IPS-15b (cell line): ENCODE data around the gene CDC42.

Experiments used
- H3K27me3 ChIP-seq: one replicate; pipeline ENCODE4 v1.6.1; 2013; ENCODE audit warnings: low read length; ENCODE audit not compliant: control insufficient read depth, insufficient read depth
- H3K36me3 ChIP-seq: one replicate; pipeline ENCODE4 v1.6.1; 2013; ENCODE audit warnings: low read length; ENCODE audit not compliant: control insufficient read depth, insufficient read depth
- H3K4me1 ChIP-seq: one replicate; pipeline ENCODE4 v1.6.1; 2013; ENCODE audit warnings: mild to moderate bottlenecking, low read length; ENCODE audit not compliant: control insufficient read depth, insufficient read depth
- H3K4me3 ChIP-seq: one replicate; pipeline ENCODE4 v1.5.1; 2013; ENCODE audit warnings: low read depth, low read length
- H3K9ac ChIP-seq: one replicate; pipeline ENCODE4 v1.6.1; 2013; ENCODE audit warnings: low read depth, mild to moderate bottlenecking, low read length
- H3K9me3 ChIP-seq: one replicate; pipeline ENCODE4 v1.6.1; 2013; ENCODE audit warnings: mild to moderate bottlenecking, low read length; ENCODE audit not compliant: control insufficient read depth, insufficient read depth

The CDC42 gene

DNA sequence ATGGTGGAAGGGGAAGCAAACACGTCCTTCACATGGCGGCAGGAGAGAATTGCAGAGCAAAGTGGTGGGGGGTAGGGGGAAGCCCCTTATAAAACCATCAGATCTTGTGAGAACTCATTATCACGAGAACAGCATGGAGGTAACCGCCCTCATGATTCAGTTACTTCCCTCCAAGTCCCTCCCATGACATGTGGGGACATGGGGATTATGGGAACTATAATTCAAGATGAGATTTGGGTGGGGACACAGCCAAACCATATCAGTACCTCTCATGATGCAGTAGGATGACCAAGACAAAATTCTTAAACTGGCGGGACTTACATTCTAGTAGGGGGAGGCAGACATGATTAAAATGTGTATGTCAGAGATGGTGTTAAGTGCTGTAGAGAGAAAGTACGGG lies 51.6 kb downstream of the CDC42 start:
- Histone ChIP-seq H3K4me3 (no peak overlapping the region), H3K9me3 (no peaks in the 10 kb centered on the region), H3K27me3 (no peaks in the 10 kb centered on the region), H3K36me3 (peaks cover 12% of the 10 kb centered on the region), H3K4me1 (peaks cover 2% of the 10 kb centered on the region), H3K9ac (no peak overlapping the region)

DNA sequence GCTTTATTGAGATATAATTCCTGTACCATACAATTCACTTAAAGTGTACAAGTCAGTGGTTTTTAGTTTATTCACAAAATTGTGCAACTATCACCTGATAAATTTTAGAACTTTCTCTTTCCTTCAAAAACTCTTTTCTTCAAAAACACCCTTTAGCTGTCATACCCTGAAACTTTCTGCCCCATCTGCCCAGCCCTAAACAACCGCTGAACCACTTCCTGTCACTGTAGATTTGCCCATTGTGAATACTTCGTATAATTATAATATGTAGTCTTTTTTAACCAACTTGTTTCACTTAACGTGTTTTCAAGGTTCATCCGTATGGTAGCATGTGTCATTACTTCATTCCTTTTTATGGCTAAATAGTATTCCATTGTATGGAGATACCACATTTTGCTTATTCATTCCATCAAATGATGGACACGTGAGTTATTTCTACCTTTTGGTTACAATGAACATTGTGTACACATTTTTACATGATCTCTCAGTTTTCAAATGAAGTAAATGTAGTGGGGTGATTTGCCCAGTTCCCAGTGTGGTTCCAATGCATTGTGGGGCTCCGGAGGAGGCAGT lies 52.4 kb downstream of the CDC42 start:
- peaks cover 12% of the 10 kb centered on the region for H3K36me3 ChIP-seq
- peaks cover 2% of the 10 kb centered on the region for H3K4me1 ChIP-seq
- no peak overlapping the region for H3K4me3 ChIP-seq
- H3K27me3 ChIP-seq, result no peaks in the 10 kb centered on the region
- no peaks in the 10 kb centered on the region for H3K9me3 ChIP-seq
- no peak overlapping the region for H3K9ac ChIP-seq

GRCh38 chr1:22105611-22106207 lies 53.2 kb downstream of the CDC42 start:
- H3K9ac ChIP-seq, result no peak overlapping the region
- H3K4me3 ChIP-seq, result no peak overlapping the region
- H3K4me1 ChIP-seq, result no peaks in the 10 kb centered on the region
- H3K36me3 ChIP-seq, result peaks cover 7% of the 10 kb centered on the region
- H3K27me3 ChIP-seq, result no peaks in the 10 kb centered on the region
- no peaks in the 10 kb centered on the region for H3K9me3 ChIP-seq

GRCh38 chr1:22107126-22107525 lies 54.6 kb downstream of the CDC42 start:
- Histone ChIP-seq H3K27me3 (no peaks in the 10 kb centered on the region), H3K9ac (no peak overlapping the region), H3K36me3 (peaks cover 7% of the 10 kb centered on the region), H3K4me3 (no peak overlapping the region), H3K4me1 (no peaks in the 10 kb centered on the region), H3K9me3 (no peaks in the 10 kb centered on the region)

DNA sequence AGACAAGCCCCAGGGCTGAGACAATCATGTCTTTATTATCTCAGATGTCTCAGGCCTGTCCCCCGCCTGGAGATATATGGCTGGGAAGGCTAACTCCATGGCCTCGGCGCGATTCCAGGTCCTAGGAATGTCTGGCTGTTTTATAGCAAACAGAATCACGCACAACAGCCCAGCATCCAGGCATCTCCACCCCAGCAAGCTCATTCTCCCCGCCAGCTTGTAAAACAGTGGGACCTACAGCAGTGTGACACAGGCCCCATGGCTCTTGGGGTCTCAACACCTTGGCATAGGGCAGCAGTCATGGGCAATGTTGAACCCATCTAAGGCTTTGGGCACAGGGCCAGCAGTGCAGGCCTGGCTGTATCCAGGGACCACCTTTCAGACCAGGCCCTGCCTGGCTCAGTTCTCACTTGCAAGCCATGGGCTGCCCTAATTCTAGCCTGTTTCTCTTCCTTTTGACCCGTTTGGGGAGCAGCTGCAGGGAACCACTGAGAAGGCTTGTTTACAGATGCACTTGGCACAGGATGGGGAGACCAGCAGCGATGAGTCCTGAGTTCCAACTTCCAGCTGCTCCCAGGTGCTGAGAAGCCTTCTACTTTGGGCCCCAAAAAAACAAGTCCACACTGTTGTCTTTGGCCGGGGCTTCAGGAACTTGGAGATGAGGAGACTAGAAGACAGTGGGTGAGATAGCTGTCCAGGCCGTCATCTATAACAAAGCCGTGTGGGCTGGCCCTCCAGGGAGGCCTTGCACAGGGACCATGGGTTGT lies 56.0 kb downstream of the CDC42 start:
- Histone ChIP-seq H3K9me3 (no peaks in the 10 kb centered on the region), H3K36me3 (peaks cover 7% of the 10 kb centered on the region), H3K4me3 (no peak overlapping the region), H3K4me1 (no peaks in the 10 kb centered on the region), H3K9ac (no peak overlapping the region), H3K27me3 (no peaks in the 10 kb centered on the region)

GRCh38 chr1:22110016-22110415 lies 57.5 kb downstream of the CDC42 start:
- Histone ChIP-seq H3K4me3 (no peak overlapping the region), H3K36me3 (peaks cover 7% of the 10 kb centered on the region), H3K4me1 (peaks cover 2% of the 10 kb centered on the region), H3K27me3 (no peaks in the 10 kb centered on the region), H3K9ac (no peak overlapping the region), H3K9me3 (no peaks in the 10 kb centered on the region)

- H3K27me3 ChIP-seq, result no peaks in the 10 kb centered on the region
- no peak overlapping the region for H3K9ac ChIP-seq
- peaks cover 7% of the 10 kb centered on the region for H3K36me3 ChIP-seq
- H3K4me3 ChIP-seq, result no peak overlapping the region
- peaks cover 4% of the 10 kb centered on the region for H3K4me1 ChIP-seq
- no peaks in the 10 kb centered on the region for H3K9me3 ChIP-seq
These were observed 58.6 kb downstream of the CDC42 start for GRCh38 chr1:22111115-22111514.

DNA sequence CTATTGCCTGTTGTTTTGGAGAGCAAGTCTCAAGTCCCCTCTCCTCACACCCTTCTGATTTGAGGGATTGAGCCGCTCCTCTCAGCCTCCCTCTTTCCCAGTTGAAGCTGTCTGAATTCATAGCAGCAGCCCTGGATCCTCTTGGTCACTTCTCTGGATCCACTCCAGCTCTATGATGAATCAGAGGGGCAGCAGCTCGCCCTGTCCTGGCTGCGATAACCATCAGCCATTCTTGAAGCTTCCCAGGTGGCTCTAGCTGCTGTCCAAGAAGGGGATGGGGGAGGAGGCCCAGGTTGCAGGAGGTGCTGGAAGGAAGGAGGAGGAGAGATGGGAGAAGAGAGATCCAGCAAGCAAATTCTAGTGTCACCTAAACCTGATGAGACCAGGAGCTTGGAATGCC lies 59.1 kb downstream of the CDC42 start:
- H3K27me3 ChIP-seq, result no peaks in the 10 kb centered on the region
- no peak overlapping the region for H3K4me3 ChIP-seq
- H3K4me1 ChIP-seq, result peaks cover 4% of the 10 kb centered on the region
- H3K9ac ChIP-seq, result no peak overlapping the region
- H3K36me3 ChIP-seq, result peaks cover 7% of the 10 kb centered on the region
- H3K9me3 ChIP-seq, result no peaks in the 10 kb centered on the region

GRCh38 chr1:22112554-22112953 lies 60.0 kb downstream of the CDC42 start:
- H3K9ac ChIP-seq, result no peak overlapping the region
- H3K27me3 ChIP-seq, result no peaks in the 10 kb centered on the region
- H3K4me1 ChIP-seq, result peaks cover 4% of the 10 kb centered on the region
- H3K9me3 ChIP-seq, result no peaks in the 10 kb centered on the region
- H3K36me3 ChIP-seq, result peaks cover 7% of the 10 kb centered on the region
- H3K4me3 ChIP-seq, result no peak overlapping the region

- no peaks in the 10 kb centered on the region for H3K9me3 ChIP-seq
- H3K36me3 ChIP-seq, result peaks cover 2% of the 10 kb centered on the region
- peaks cover 4% of the 10 kb centered on the region for H3K4me1 ChIP-seq
- peak overlapping the region; percentile 29 for H3K9ac ChIP-seq
- no peaks in the 10 kb centered on the region for H3K27me3 ChIP-seq
- H3K4me3 ChIP-seq, result no peak overlapping the region
These were observed 61.8 kb downstream of the CDC42 start for GRCh38 chr1:22114083-22115012.

- Histone ChIP-seq H3K4me1 (peaks cover 4% of the 10 kb centered on the region), H3K27me3 (no peaks in the 10 kb centered on the region), H3K36me3 (peaks cover 4% of the 10 kb centered on the region), H3K4me3 (no peak overlapping the region), H3K9ac (no peak overlapping the region), H3K9me3 (no peaks in the 10 kb centered on the region)
These were observed 62.8 kb downstream of the CDC42 start for GRCh38 chr1:22115286-22115685.
